Stimulated activated CD8-positive, alpha-beta memory T cell treated with anti-CD3 and anti-CD28 coated beads, Interleukin-15, amount 100 ng/mL, for 4 hours (primary cell): ENCODE measurements around the gene ACAD9.
A peak's percentile ranks its signal among the peaks of the same experiment; 100 is the strongest.
"Not testable (repeated sequence)": the region's sequence is repeated elsewhere in the genome, so short reads cannot be mapped to it uniquely, and the experiment has no call there.

Experiments used
- DNase-seq, 2 donors: peaks; one replicate each; pipeline ENCODE4 v3.0.0-alpha.2; 2020; ENCODE audit warnings: low read depth in 2 of 2

The ACAD9 gene

GRCh38 chr3:128861491-128861890 is 17.9 kb upstream of the ACAD9 start:
- no peak for DNase-seq

GRCh38 chr3:128863560-128863959 is 15.9 kb upstream of the ACAD9 start:
- DNase-seq, result no peak

GRCh38 chr3:128864351-128864811 is 15.0 kb upstream of the ACAD9 start:
- no peak for DNase-seq

- DNase-seq, result not testable (repeated sequence)
Observed at GRCh38 chr3:128864849-128865804, 14.3 kb upstream of the ACAD9 start.

- DNase-seq, result no peak
Observed at GRCh38 chr3:128867200-128868125, 12.0 kb upstream of the ACAD9 start.

GRCh38 chr3:128870347-128870746 is 9.1 kb upstream of the ACAD9 start:
- DNase-seq, result no peak

GRCh38 chr3:128872282-128872681 is 7.1 kb upstream of the ACAD9 start:
- no peak for DNase-seq

GRCh38 chr3:128872744-128873143 is 6.7 kb upstream of the ACAD9 start:
- no peak for DNase-seq

- no peak for DNase-seq
Observed at GRCh38 chr3:128873244-128874022, 6.0 kb upstream of the ACAD9 start.

GRCh38 chr3:128874481-128875180 is 4.8 kb upstream of the ACAD9 start:
- DNase-seq, result no peak

- peak; percentile 17 to 39 for DNase-seq
Observed at GRCh38 chr3:128875556-128876120, 3.8 kb upstream of the ACAD9 start.

GRCh38 chr3:128878011-128878457 is 1.4 kb upstream of the ACAD9 start:
- no peak for DNase-seq

- DNase-seq, result peak in 1 of 2 donors; percentile 3
Observed at GRCh38 chr3:128878556-128879124, 780 bp upstream of the ACAD9 start.

GRCh38 chr3:128879991-128880390 is 571 bp downstream of the ACAD9 start:
- no peak for DNase-seq

- DNase-seq, result not testable (repeated sequence)
Observed at GRCh38 chr3:128880455-128880854, 1.0 kb downstream of the ACAD9 start.

- no peak for DNase-seq
Observed at GRCh38 chr3:128881576-128881975, 2.2 kb downstream of the ACAD9 start.

- DNase-seq, result no peak
Observed at GRCh38 chr3:128882719-128883118, 3.3 kb downstream of the ACAD9 start.

- no peak for DNase-seq
Observed at GRCh38 chr3:128884992-128885391, 5.6 kb downstream of the ACAD9 start.

GRCh38 chr3:128889139-128889894 is 9.9 kb downstream of the ACAD9 start:
- no peak for DNase-seq
